GM18861 (cell line): ENCODE data around the gene IRS1.

ENCODE experiments used
- ATAC-seq: cut with Tn5 transposase; IDR thresholded peaks from one replicate; pipeline ENCODE4 v1.9.1; 2021; ENCODE audit not compliant: unreplicated experiment

The IRS1 gene

GRCh38 chr2:226791056-226791486, 8.5 kb downstream of the IRS1 start:
- ATAC-seq: peak; percentile 43

DNA sequence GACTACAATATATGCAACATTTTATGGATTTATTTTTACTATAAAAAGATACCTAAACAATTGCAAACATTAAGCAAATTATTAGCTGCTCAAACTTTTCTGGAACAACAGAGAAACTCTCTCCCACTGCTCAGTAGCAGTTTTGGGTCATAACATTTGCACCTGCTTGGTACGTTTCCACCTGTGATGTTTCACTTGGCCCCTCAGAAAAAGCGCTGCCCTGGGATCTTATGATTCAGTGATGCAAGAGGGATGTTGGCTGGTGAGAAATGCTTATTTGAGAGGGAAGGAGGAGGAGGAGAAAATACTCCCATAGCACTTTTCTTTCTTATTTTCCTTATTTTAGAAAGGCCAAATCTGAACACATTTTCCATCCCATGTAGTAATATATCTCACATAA, 9.2 kb downstream of the IRS1 start:
- ATAC-seq: no peak

DNA sequence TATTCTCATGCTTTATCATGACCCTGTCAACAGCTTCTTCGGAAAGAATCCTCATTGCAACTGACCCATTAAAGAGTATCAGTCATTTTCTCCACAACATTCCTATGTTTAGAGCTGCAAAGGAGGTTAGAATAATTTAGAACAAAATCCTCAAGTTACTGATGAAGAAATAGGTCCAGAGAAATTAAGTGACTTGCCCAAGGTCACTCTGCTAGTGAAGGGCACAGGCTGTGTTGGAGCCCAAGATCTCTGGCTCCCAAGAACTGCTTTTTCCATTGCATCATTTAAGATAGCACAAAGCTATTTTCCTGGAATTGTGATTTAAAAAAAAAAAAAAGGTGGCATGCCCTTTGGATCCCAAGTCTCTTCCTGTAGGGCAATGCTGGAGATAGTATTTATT, 9.6 kb downstream of the IRS1 start:
- ATAC-seq: no peak

DNA sequence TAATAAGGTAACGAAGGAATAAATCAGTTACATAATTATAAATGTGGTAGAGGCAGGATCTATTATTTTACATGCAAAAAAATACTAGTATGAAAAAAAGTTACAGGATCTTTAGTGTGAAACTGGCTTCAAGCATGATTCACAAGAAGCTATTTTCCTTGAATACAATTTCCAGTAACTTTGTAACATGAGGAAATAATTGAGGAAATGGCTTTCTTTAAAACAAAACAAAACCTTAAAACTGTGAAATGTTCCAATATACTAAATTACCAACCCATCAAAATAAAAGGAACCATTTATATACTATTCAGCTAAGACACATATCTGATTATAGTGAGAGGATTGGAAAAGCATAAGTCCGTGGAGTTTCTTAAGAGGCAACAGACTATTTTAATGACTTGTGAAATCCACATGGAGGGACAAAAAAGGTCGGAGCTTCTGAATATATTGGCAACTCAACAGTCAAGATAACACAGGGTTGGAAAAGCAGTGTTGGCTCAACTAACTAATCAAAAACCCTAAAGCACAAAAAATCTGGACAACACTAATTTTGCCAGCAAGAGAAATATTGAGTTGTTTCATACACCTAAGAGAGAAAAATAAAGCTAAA, 10.6 kb downstream of the IRS1 start:
- no peak for ATAC-seq

DNA sequence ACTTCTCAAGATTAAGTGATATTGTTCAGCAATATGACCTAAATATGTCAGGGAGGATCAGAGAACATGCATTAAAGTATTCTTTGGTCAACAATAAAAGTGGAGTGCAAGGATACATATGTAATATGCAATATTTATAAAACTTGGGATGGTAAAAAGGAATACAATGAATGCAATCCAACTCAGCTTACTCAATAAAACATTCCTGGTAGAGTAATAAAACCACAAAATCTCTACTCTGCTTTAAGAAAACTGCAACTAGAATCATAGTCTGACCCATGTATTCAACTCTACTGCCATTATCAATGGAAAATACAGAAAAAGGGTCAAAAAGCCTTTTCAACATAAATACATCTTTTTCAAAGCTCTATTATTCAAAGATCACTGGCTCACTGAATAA, 11.6 kb downstream of the IRS1 start:
- no peak for ATAC-seq

DNA sequence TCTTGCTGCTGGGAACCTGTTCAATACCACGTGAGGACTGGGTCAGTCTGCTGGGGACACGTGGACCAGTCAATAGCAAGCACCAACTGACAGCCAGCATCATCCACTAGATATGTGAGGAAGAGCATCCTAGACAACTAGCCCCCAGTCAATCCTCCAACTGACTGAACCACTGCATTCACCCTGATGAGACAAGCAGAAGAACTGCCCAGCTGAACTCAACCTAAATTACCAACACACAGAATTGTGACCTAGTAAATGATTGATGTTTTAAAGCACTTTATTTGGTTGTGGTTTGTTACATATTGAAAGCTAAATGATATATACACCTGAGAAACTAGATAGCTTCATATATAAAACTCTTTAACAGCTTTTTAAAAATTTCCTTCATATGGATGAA, 15.7 kb downstream of the IRS1 start:
- ATAC-seq: no peak

GRCh38 chr2:226782092-226782713, 17.4 kb downstream of the IRS1 start:
- ATAC-seq: no peak

- no peak for ATAC-seq
Observed at GRCh38 chr2:226780431-226780830, 19.2 kb downstream of the IRS1 start.

GRCh38 chr2:226777611-226778010, 22.0 kb downstream of the IRS1 start:
- ATAC-seq: no peak

GRCh38 chr2:226776104-226776503, 23.5 kb downstream of the IRS1 start:
- no peak for ATAC-seq

GRCh38 chr2:226775032-226775509, 24.5 kb downstream of the IRS1 start:
- ATAC-seq: no peak

- ATAC-seq: peak; percentile 18
Observed at GRCh38 chr2:226773291-226773690, 26.3 kb downstream of the IRS1 start.

DNA sequence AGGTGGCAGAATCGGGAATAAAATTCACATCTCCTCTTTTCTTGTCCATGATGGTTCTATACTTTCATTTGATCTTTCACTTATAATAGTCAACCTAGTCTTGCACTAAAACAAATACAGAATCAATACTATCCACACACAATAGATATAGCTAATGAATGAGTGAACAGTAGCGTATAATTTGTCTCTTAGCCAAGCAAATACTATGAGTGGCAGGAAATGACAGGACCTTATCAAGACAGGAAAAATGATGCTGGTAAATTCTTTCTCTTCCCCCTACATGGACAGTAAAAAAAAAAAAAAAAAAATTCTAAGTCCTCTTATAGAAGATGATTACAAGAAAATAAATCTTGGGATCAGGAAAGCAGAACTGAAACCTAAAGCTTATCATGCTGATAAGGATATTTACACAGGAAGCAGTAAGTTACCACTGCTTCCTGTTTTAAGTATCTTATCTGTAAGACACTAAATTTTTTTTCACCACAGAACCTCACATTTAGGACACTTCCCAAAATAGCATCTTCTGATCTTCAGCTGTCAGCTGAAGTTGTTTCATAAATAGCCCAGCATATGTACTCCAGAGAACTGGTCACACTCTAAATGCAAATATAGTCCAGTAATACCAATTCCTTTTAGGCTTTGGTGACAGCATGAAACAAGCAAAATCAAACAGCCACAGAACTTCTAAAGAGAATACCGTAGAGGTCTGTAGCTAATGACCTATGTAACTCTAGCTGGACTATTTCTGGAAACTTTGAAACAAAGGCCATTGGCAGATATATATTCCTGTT, 27.0 kb downstream of the IRS1 start:
- peak; percentile 98 for ATAC-seq

- no peak for ATAC-seq
Observed at GRCh38 chr2:226771067-226771466, 28.6 kb downstream of the IRS1 start.

DNA sequence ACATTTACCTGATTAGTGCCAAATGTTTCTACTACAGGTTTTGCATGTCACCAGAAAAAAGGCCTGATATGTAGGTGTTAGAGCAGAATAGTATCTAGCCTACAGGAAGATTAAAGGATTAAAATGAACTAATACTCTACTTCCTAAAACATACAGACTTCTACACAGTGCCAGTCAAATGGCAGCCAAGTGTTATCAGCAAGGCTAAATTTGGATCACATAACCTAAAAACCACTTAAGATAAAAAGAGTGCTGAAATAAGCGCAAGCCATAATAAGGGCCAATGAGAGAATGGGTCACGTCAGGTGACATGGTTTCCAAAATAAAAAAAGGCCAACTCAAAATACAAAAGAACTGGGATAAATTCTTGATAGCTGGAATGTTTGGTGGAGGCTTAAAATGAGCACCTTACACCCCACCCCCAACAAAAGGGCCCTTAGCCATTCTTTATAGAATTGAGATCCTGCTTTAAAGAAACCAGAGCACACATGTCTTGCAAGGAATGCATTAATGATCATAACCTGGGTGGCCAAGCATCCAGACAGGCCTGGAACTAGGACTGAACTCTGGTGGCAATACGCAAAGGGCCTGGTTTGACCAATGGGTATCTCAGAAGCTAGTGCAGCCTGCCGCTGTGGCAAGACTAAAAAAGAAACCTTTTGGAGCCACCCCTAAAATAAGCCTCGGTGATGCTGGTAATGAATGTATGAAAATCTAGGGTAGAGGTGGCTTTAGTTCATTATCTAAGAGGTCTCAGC, 32.4 kb downstream of the IRS1 start:
- no peak for ATAC-seq

DNA sequence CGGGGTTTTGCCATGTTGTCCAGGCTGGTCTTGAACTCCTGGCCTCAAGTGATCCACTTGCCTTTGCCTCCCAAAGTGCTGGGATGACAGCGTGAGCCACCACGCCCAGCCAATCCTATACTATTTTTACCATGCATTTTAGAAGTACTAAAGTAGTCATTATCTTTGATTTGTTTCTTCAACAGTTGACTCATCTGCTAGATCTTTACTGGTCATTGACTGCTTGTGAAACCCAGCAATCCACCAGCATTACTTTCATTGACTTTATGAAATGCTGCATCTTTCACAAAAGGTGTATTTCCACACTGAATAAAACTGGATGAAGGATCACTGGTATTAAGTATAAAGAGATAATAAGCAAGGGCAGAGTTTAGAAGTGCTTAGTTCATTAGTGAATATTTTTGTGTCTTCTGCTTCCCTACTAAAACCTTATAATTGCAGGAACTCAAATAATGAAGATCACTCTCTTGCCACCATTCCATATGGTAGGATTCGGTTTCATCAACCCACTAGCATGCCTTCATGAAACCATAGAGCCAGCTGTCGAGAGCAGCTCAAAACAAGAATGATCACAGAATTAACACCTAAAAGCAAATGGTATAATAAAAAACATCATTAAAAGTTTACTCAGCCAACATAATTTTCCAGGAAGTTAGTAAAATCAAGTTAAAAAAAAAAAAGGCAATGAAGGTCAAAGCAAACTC, 33.1 kb downstream of the IRS1 start:
- no peak for ATAC-seq

DNA sequence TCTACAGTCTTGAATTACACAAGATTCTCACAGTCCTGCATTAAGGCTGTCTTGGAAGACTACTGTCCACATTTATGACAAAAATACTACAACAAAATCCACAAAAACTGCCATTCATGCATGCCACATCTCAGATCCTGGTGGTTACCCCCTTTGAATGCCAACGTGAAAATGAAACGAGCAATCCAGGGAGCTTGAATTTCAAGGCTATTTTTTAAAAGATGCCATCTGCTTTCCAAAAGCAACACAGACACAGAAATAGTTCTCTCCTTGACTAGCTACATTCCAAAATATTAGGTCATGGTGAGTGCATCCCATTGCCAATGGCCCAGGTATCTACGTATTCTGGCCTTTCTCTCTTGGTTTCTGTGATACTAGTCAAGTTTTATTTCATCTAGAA, 36.3 kb downstream of the IRS1 start:
- ATAC-seq: no peak

DNA sequence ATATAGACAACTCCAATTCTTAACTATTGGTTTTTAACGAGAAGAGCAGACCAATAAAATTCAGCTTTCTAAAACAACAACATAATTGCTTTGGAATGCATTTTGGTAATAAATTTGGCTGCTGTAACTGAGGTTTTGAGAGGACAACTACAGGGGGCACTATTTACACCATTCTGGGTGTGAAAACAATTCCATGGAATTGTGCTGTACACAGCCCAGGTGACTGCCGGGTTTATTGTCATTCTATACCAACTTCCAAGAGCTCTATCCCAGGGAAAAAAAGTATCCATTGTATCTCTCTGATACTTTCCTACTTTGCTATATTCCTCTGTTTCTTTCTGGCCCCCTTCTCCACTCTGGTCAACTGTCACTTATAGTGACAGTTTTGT, 38.4 kb downstream of the IRS1 start:
- ATAC-seq: no peak

DNA sequence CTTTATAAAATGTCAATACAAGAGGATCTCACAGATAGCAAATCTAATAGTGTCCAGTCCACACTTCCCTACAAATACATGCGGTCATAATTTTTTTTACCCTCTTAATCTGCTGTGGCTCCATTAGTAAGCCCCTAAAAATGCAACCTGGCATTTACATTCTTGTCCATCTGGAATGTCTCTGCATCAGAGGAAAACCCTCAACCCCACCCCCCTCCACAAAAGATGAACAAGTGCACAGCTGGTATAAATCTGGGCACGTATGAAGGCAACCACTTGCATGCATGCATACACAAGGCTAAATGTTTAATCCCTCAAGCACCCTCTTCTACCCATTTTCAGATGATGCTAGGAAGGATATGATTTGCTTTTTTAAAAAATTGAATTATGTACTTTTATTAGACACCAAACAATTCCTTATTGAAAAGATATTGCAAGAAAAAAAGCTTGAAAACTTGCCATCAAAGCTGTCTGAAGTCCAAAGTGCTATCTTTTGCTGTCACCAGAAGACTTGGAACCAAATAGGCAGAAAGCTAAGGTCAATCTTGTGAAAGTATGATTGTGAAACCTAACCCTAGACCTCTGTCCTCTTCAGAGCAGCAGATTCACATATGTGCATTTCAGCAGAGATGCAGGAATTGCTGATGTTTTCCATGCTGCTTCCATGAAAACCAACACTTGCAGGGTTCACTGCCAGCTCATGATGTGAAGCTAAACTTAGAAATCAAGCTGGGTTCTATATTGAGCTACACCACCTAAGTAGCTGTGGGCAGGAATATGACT, 39.0 kb downstream of the IRS1 start:
- ATAC-seq: no peak

GRCh38 chr2:226759768-226760167, 39.9 kb downstream of the IRS1 start:
- no peak for ATAC-seq
